RKO (cell line): ENCODE data around the gene EIF3M.

Experiments
- DNase-seq: peaks from one replicate; pipeline ENCODE4 v3.0.0-alpha.2; 2016; ENCODE audit warnings: low spot score

The EIF3M gene

GRCh38 chr11:32583459-32584271 is at the start of gene EIF3M:
EIF3M (plus strand) TSS chr11:32583831; CDS start chr11:32583888, 57 bp downstream.
- peak; percentile 97 for DNase-seq

GRCh38 chr11:32538804-32539203 is 44.8 kb upstream of the EIF3M start:
- DNase-seq, result no peak

- DNase-seq, result no peak
Observed at GRCh38 chr11:32549611-32550187, 33.9 kb upstream of the EIF3M start.

GRCh38 chr11:32550207-32550606 is 33.4 kb upstream of the EIF3M start:
- no peak for DNase-seq

GRCh38 chr11:32555091-32555490 is 28.5 kb upstream of the EIF3M start:
- no peak for DNase-seq

- DNase-seq, result no peak
Observed at GRCh38 chr11:32555895-32556294, 27.7 kb upstream of the EIF3M start.

GRCh38 chr11:32561835-32562234 is 21.8 kb upstream of the EIF3M start:
- no peak for DNase-seq

- DNase-seq, result no peak
Observed at GRCh38 chr11:32562839-32563599, 20.6 kb upstream of the EIF3M start.

GRCh38 chr11:32563600-32563959 is 20.1 kb upstream of the EIF3M start:
- no peak for DNase-seq

- no peak for DNase-seq
Observed at GRCh38 chr11:32566517-32566916, 17.1 kb upstream of the EIF3M start.

GRCh38 chr11:32567154-32567553 is 16.5 kb upstream of the EIF3M start:
- DNase-seq, result no peak

GRCh38 chr11:32569313-32569881 is 14.2 kb upstream of the EIF3M start:
- DNase-seq, result no peak

GRCh38 chr11:32571039-32571438 is 12.6 kb upstream of the EIF3M start:
- DNase-seq, result no peak

GRCh38 chr11:32573228-32573627 is 10.4 kb upstream of the EIF3M start:
- no peak for DNase-seq

GRCh38 chr11:32574421-32574820 is 9.2 kb upstream of the EIF3M start:
- DNase-seq, result no peak

GRCh38 chr11:32575070-32575469 is 8.6 kb upstream of the EIF3M start:
- no peak for DNase-seq

GRCh38 chr11:32576456-32576855 is 7.2 kb upstream of the EIF3M start:
- no peak for DNase-seq

- no peak for DNase-seq
Observed at GRCh38 chr11:32580967-32581366, 2.7 kb upstream of the EIF3M start.

- no peak for DNase-seq
Observed at GRCh38 chr11:32581556-32581955, 2.1 kb upstream of the EIF3M start.

GRCh38 chr11:32584921-32585320 is 1.3 kb downstream of the EIF3M start:
- peak; percentile 15 for DNase-seq

- peak; percentile 70 for DNase-seq
Observed at GRCh38 chr11:32586576-32587190, 3.1 kb downstream of the EIF3M start.

GRCh38 chr11:32594272-32594671 is 10.6 kb downstream of the EIF3M start:
- DNase-seq, result no peak
